ENCODE measurements around the gene ZMYND12. TPM values are rescaled to one million over a fixed set of nuclear protein-coding genes. Genes with fewer than 3 reads are reported as not detected.

The ZMYND12 gene
- total and polyA plus RNA-seq, 2 donors (not counting 3 experiments of a cell fraction or from before 2014, with no cell fraction given): 0.33 to 0.40 TPM

GRCh38 chr1:42432714-42433113 is 23.1 kb downstream of the ZMYND12 start:
- no peaks in the 10 kb centered on the region for H3K79me2 ChIP-seq (ENCODE audit: control insufficient read depth, insufficient read depth, low read length)
- H3K36me3 ChIP-seq (ENCODE audit: control insufficient read depth in 2 of 2, extremely low read depth in 1 of 2, insufficient read depth in 2 of 2, low read length in 2 of 2): no peaks in the 10 kb centered on the region
- no peak for TF ChIP-seq JUN (IDR thresholded peaks at IDR 0.05; ENCODE audit: borderline replicate concordance, insufficient read depth, insufficient read length, low read depth)
- no peak for TF ChIP-seq FOS (IDR thresholded peaks at IDR 0.05; ENCODE audit: borderline replicate concordance, insufficient read depth, low read length)
- no peak for TF ChIP-seq CTCF (IDR thresholded peaks at IDR 0.05; ENCODE audit: extremely low read depth in 1 of 2, insufficient read depth in 1 of 2, low read depth in 1 of 2, low read length in 2 of 2)
- TF ChIP-seq POLR2A (IDR thresholded peaks at IDR 0.05; ENCODE audit: low read depth, low read length): no peak
- TF ChIP-seq MAX (IDR thresholded peaks at IDR 0.05; ENCODE audit: insufficient read depth, insufficient read length): no peak
- no peak for TF ChIP-seq MYC (IDR thresholded peaks at IDR 0.05; ENCODE audit: low read depth, low read length)
- TF ChIP-seq POLR2AphosphoS5 (IDR thresholded peaks at IDR 0.05; ENCODE audit: insufficient read depth, low read depth, low read length): no peak
- no peak for TF ChIP-seq EZH2 (IDR thresholded peaks at IDR 0.05; ENCODE audit: borderline replicate concordance, low read depth, low read length, severe bottlenecking)
- H3K4me2 ChIP-seq (ENCODE audit: insufficient read depth, low read length): no peak overlapping the region
- DNase-seq (ENCODE audit: low read depth, low spot score) (no peak), FAIRE-seq (no peak)
- no peaks in the 10 kb centered on the region for H3K27me3 ChIP-seq (ENCODE audit: control insufficient read depth in 2 of 2, insufficient read depth in 2 of 2, low read length in 2 of 2)
- no peak overlapping the region for H3K9ac ChIP-seq (replicated peaks; ENCODE audit: extremely low read depth, insufficient read depth, low read length)
- H4K20me1 ChIP-seq (replicated peaks; ENCODE audit: control insufficient read depth, extremely low read depth, insufficient read depth, low read length): no peaks in the 10 kb centered on the region
- CTCF ChIA-PET: no interaction called here
- dilution Hi-C loops (cut with MboI; ENCODE audit: extremely low pct_ligation_motif_present, low sequenced_read_pairs) (no loop called here), intact Hi-C loops (cut with micrococcal nuclease) (no loop called here)
- peaks cover 7% of the 10 kb centered on the region for H3K4me1 ChIP-seq (ENCODE audit: control insufficient read depth, extremely low read depth, insufficient read depth, low read length)
- no peak overlapping the region for H3K4me3 ChIP-seq (replicated peaks in 1 of 3; ENCODE audit: insufficient read depth in 1 of 3, low read depth in 1 of 3, low read length in 3 of 3)
- BruUV-seq (replicated peaks): no TSS peak
- H3K27ac ChIP-seq (ENCODE audit: insufficient read depth, low read depth, low read length): no peak overlapping the region
- no peaks in the 10 kb centered on the region for H3K9me3 ChIP-seq (replicated peaks; ENCODE audit: control insufficient read depth, insufficient read depth, low read length)
- no peak overlapping the region for H2AFZ ChIP-seq (ENCODE audit: low read depth, low read length)
- H3K9me1 ChIP-seq (replicated peaks; ENCODE audit: control insufficient read depth, extremely low read depth, insufficient read depth, low read length): no peaks in the 10 kb centered on the region
- POLR2A ChIA-PET: no interaction called here
